Large intestine (tissue), 3 donors: ENCODE results near the gene GJB3. TPM values are rescaled to one million over a fixed set of nuclear protein-coding genes. Genes with fewer than 3 reads are reported as not detected.

Source experiments
- DNase-seq, 2 donors: peaks; one replicate each; pipeline versions ENCODE4 v3.0.0 to v3.0.0-alpha.2; 2013
- H3K27ac ChIP-seq: one replicate; pipeline ENCODE4 v1.5.1; 2013; ENCODE audit warnings: low read length
- H3K27me3 ChIP-seq: 2 replicates; pipeline ENCODE4 v1.6.1; 2013; ENCODE audit warnings: low read length; ENCODE audit not compliant: control insufficient read depth, insufficient read depth
- H3K36me3 ChIP-seq: 2 replicates; pipeline ENCODE4 v1.6.1; 2013; ENCODE audit warnings: low read length; ENCODE audit not compliant: control insufficient read depth, insufficient read depth
- H3K4me1 ChIP-seq: one replicate; pipeline ENCODE4 v1.6.1; 2013; ENCODE audit warnings: low read length; ENCODE audit not compliant: control insufficient read depth, insufficient read depth
- H3K4me3 ChIP-seq: one replicate; pipeline ENCODE4 v1.5.1; 2013; ENCODE audit warnings: low read length
- H3K9me3 ChIP-seq: one replicate; pipeline ENCODE4 v1.6.1; 2013; ENCODE audit warnings: mild to moderate bottlenecking, low read depth, low read length, moderate library complexity; ENCODE audit not compliant: control insufficient read depth
- WGBS: methylation state at CpG from one replicate; pipeline ENCODE4 v1.1.5; 2013; ENCODE audit warnings: low lambda C conversion rate; ENCODE audit not compliant: insufficient coverage; 5-methylcytosine and 5-hydroxymethylcytosine counted together
- polyA plus RNA-seq: library from polyadenylated mRNA; unstranded; fragments of 120-200 nt; gene quantifications from one replicate; pipeline ENCODE4 v1.2.1, GENCODE V29; 2013

Gene GJB3
- polyA plus RNA-seq, 1 donor = 0.21 TPM

- Histone ChIP-seq H3K4me3 (no peak overlapping the region), H3K27ac (peak overlapping the region; percentile 24)
Measured at GRCh38 chr1:34824817-34825454, 43.9 kb downstream of the GJB3 start.

GRCh38 chr1:34825455-34826091, 44.6 kb downstream of the GJB3 start:
- Histone ChIP-seq H3K36me3 (no peaks in the 10 kb centered on the region), H3K27me3 (no peaks in the 10 kb centered on the region), H3K4me3 (no peak overlapping the region), H3K4me1 (peaks cover 11% of the 10 kb centered on the region), H3K27ac (peak overlapping the region; percentile 24), H3K9me3 (no peaks in the 10 kb centered on the region)
- peak in 1 of 2 donors; percentile 32 for DNase-seq
- no CpG with 5 or more reads among the region's 11 CpGs for WGBS

More at GRCh38 chr1:34824817-34825454, 43.9 kb downstream of the GJB3 start:
- Histone ChIP-seq H3K9me3 (no peaks in the 10 kb centered on the region), H3K36me3 (no peaks in the 10 kb centered on the region), H3K4me1 (peaks cover 11% of the 10 kb centered on the region), H3K27me3 (no peaks in the 10 kb centered on the region)
- no CpG with 5 or more reads among the region's 3 CpGs for WGBS
- no peak for DNase-seq

GRCh38 chr1:34827341-34827941, 46.4 kb downstream of the GJB3 start:
- DNase-seq = no peak
- H3K36me3 ChIP-seq = no peaks in the 10 kb centered on the region
- no peaks in the 10 kb centered on the region for H3K27me3 ChIP-seq
- H3K27ac ChIP-seq = no peak overlapping the region
- 88% methylated on average over 2 of the region's 5 CpGs for whole genome bisulfite sequencing
- H3K4me3 ChIP-seq = no peak overlapping the region
- H3K9me3 ChIP-seq = no peaks in the 10 kb centered on the region
- H3K4me1 ChIP-seq = peaks cover 11% of the 10 kb centered on the region

- Histone ChIP-seq H3K27ac (no peak overlapping the region), H3K36me3 (no peaks in the 10 kb centered on the region), H3K9me3 (no peaks in the 10 kb centered on the region), H3K27me3 (no peaks in the 10 kb centered on the region), H3K4me3 (no peak overlapping the region), H3K4me1 (peaks cover 11% of the 10 kb centered on the region)
- WGBS = no CpG with 5 or more reads among the region's 2 CpGs
- DNase-seq = no peak
Measured at GRCh38 chr1:34828611-34829010, 47.6 kb downstream of the GJB3 start.

- no peak for DNase-seq
- H3K4me1 ChIP-seq = peaks cover 11% of the 10 kb centered on the region
- H3K36me3 ChIP-seq = no peaks in the 10 kb centered on the region
- 100% methylated on average over 1 of the region's 3 CpGs for WGBS
- H3K9me3 ChIP-seq = no peaks in the 10 kb centered on the region
- H3K27me3 ChIP-seq = no peaks in the 10 kb centered on the region
- H3K27ac ChIP-seq = no peak overlapping the region
- no peak overlapping the region for H3K4me3 ChIP-seq
Measured at GRCh38 chr1:34829250-34829649, 48.2 kb downstream of the GJB3 start.

- Histone ChIP-seq H3K4me3 (no peak overlapping the region), H3K27me3 (no peaks in the 10 kb centered on the region), H3K27ac (no peak overlapping the region), H3K4me1 (peaks cover 2% of the 10 kb centered on the region), H3K9me3 (no peaks in the 10 kb centered on the region), H3K36me3 (no peaks in the 10 kb centered on the region)
- 80% methylated on average over 1 of the region's 6 CpGs for WGBS
- no peak for DNase-seq
Measured at GRCh38 chr1:34831721-34832246, 50.8 kb downstream of the GJB3 start.

- Histone ChIP-seq H3K27me3 (no peaks in the 10 kb centered on the region), H3K4me3 (no peak overlapping the region), H3K27ac (no peak overlapping the region), H3K36me3 (no peaks in the 10 kb centered on the region), H3K4me1 (peaks cover 2% of the 10 kb centered on the region), H3K9me3 (no peaks in the 10 kb centered on the region)
- no CpG with 5 or more reads among the region's 1 CpG for WGBS
- DNase-seq = no peak
Measured at GRCh38 chr1:34833711-34834110, 52.7 kb downstream of the GJB3 start.

Other genes starting within 250 kb of the GJB3 start
- gene GJB5, start 26.2 kb upstream of the GJB3 start, polyA plus RNA-seq = 0.15 TPM
- 0.10 TPM for gene GJB4, start 21.5 kb upstream of the GJB3 start, polyA plus RNA-seq
- gene GJA4, start 11.8 kb downstream of the GJB3 start, polyA plus RNA-seq = 15.0 TPM
- gene SMIM12, start 78.5 kb downstream of the GJB3 start, polyA plus RNA-seq = 31.3 TPM
- 0.42 TPM for gene DLGAP3, start 148.4 kb downstream of the GJB3 start, polyA plus RNA-seq
- gene TMEM35B, start 204.1 kb downstream of the GJB3 start, polyA plus RNA-seq = 33.1 TPM